Peyer's patch (tissue), 4 donors: Measurements from ENCODE around the gene ARFGAP3.

Experiments used
- POLR2A ChIP-seq, 2 donors: fragments of 450-650 bp; IDR thresholded peaks; one replicate each; pipeline ENCODE4 v1.5.1; 2017; ENCODE audit warnings: antibody characterized with exemption in 2 of 2, mild to moderate bottlenecking in 2 of 2, moderate library complexity in 2 of 2
- TF ChIP-seq, protein P1 (sequence below), 6 experiments: fragments of 450-650 bp in 4 of 6; fragments of 200-600 bp in 2 of 6; sonication (generic) in 1 of 6; IDR thresholded peaks; one replicate each; pipeline ENCODE4 v1.5.1; 2017 to 2019; ENCODE audit warnings: antibody characterized with exemption in 6 of 6, mild to moderate bottlenecking in 3 of 6, moderate library complexity in 1 of 6

DNA sequence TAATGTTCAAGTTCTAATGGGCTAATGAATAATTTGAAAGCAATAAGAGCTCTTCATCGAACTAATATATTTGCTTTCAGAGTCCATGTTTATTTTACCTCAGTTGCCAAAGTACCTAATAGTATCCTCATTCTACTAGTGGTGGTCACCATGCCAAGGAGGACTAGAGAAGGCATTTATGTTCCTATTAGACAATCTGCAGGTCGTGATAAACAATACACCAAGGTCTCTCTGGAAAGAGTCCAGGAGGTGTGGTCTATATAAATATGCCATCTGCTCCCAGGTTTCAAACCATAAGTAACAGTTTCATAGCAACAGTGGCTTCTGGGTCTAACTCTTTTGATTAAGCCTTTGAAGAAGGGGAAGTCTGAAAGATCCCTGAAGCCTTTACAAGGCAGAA lies 42.9 kb downstream of the ARFGAP3 start:
- TF ChIP-seq, protein P1, sequence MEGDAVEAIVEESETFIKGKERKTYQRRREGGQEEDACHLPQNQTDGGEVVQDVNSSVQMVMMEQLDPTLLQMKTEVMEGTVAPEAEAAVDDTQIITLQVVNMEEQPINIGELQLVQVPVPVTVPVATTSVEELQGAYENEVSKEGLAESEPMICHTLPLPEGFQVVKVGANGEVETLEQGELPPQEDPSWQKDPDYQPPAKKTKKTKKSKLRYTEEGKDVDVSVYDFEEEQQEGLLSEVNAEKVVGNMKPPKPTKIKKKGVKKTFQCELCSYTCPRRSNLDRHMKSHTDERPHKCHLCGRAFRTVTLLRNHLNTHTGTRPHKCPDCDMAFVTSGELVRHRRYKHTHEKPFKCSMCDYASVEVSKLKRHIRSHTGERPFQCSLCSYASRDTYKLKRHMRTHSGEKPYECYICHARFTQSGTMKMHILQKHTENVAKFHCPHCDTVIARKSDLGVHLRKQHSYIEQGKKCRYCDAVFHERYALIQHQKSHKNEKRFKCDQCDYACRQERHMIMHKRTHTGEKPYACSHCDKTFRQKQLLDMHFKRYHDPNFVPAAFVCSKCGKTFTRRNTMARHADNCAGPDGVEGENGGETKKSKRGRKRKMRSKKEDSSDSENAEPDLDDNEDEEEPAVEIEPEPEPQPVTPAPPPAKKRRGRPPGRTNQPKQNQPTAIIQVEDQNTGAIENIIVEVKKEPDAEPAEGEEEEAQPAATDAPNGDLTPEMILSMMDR (IDR thresholded peaks at IDR 0.05), result no peak
- TF ChIP-seq POLR2A (IDR thresholded peaks at IDR 0.05), result no peak
